GM12878 (cell line): ENCODE results near the gene PROSER3. TPM values are rescaled to one million over a fixed set of nuclear protein-coding genes. Genes with fewer than 3 reads are reported as not detected.

ENCODE experiments used
- ASH2L ChIP-seq: fragments of 300-600, 200-600 bp; sonication (generic); IDR thresholded peaks from 2 replicates; pipeline ENCODE4 v1.6.1; 2017; ENCODE audit warnings: low read depth, mild to moderate bottlenecking, borderline replicate concordance
- ATF7 ChIP-seq: fragments of 450-650 bp; IDR thresholded peaks from 2 replicates; pipeline ENCODE4 v1.6.1; 2016; ENCODE audit warnings: low read depth, mild to moderate bottlenecking
- ETV6 ChIP-seq, 2 experiments: fragments of 450-650 bp in 1 of 2; IDR thresholded peaks in 1 of 2; conservative IDR thresholded peaks in 1 of 2; 2 replicates each; pipeline ENCODE4 v1.6.1; 2014; ENCODE audit warnings: antibody characterized with exemption in 1 of 2, borderline replicate concordance in 1 of 2, low read depth in 1 of 2, mild to moderate bottlenecking in 1 of 2, moderate library complexity in 1 of 2
- FOXM1 ChIP-seq: IDR thresholded peaks from 2 replicates; pipeline ENCODE4 v1.6.1; 2012; ENCODE audit warnings: low read depth, mild to moderate bottlenecking, inconsistent platforms, low read length, moderate library complexity
- NFYB ChIP-seq: IDR thresholded peaks from 2 replicates; pipeline ENCODE4 v1.6.1; 2011; ENCODE audit warnings: low read depth, mild to moderate bottlenecking, low read length, improper control_type of control experiment, moderate library complexity; ENCODE audit not compliant: insufficient read depth
- NKRF ChIP-seq: fragments of 450-650 bp; conservative IDR thresholded peaks from 2 replicates; pipeline ENCODE4 v1.6.1; 2017; ENCODE audit warnings: mild to moderate bottlenecking, moderate library complexity
- PKNOX1 ChIP-seq: fragments of 450-650 bp; IDR thresholded peaks from 2 replicates; pipeline ENCODE4 v1.6.1; 2016; ENCODE audit warnings: mild to moderate bottlenecking
- SP1 ChIP-seq: IDR thresholded peaks from one replicate; pipeline ENCODE4 v1.6.1; 2011; ENCODE audit warnings: low read depth, low read length
- SREBF1 ChIP-seq: IDR thresholded peaks from 2 replicates; pipeline ENCODE4 v1.6.1; 2012; ENCODE audit warnings: mild to moderate bottlenecking, low read length
- ZNF207 ChIP-seq: fragments of 450-650 bp; IDR thresholded peaks from 2 replicates; pipeline ENCODE4 v1.6.1; 2014; ENCODE audit warnings: antibody characterized with exemption, mild to moderate bottlenecking, borderline replicate concordance
- polyA plus RNA-seq, 11 experiments: library from polyadenylated mRNA; depleted of rRNA in 4 of 11; unstranded in 6 of 11; stranded (reverse) in 5 of 11; fragments of >200 nt; fragmentation: Nextera tagmentation in 4 of 11; fragmentation: Illumina TruSeq in 1 of 11; extraction: Ambion mirVana in 4 of 11; extraction: Trizol in 1 of 11; gene quantifications; 1 replicate in 1 of 11; 2 replicates in 10 of 11; pipeline versions ENCODE4 v1.2.1 to v1.2.3, GENCODE V29; 2011 to 2016; ENCODE audit warnings: inconsistent platforms in 2 of 11, missing spikeins in 2 of 11, low read depth in 1 of 11
- total RNA-seq, 4 experiments: library from RNA; depleted of rRNA in 3 of 4; stranded (reverse); fragments of >200 nt in 3 of 4; fragmentation: Illumina TruSeq in 1 of 4; extraction: Trizol in 1 of 4; gene quantifications; 2 replicates each; pipeline versions ENCODE4 v1.2.1 to v1.2.3, GENCODE V29; 2013 to 2021
- TF ChIP-seq, protein P1 (sequence below): IDR thresholded peaks from 2 replicates; pipeline ENCODE4 v1.6.1; 2012; ENCODE audit warnings: mild to moderate bottlenecking, low read depth, low read length
- TF ChIP-seq, protein P2 (sequence below): fragments of 450-650 bp; IDR thresholded peaks from 2 replicates; pipeline ENCODE4 v1.6.1; 2017; ENCODE audit warnings: antibody characterized with exemption, mild to moderate bottlenecking, moderate library complexity
- TF ChIP-seq, protein P3 (sequence below): fragments of 450-650 bp; IDR thresholded peaks from 2 replicates; pipeline ENCODE4 v1.6.1; 2016; ENCODE audit warnings: mild to moderate bottlenecking, moderate library complexity, borderline replicate concordance

PROSER3 gene
- total and polyA plus RNA-seq, 10 of the 15 experiments (the other 5 are each of a cell fraction or from before 2014, with no cell fraction given), result 0.85 to 25.1 (median 9.6) TPM

- TF ChIP-seq SREBF1, result peak; percentile 74
- TF ChIP-seq NFYB, result peak; percentile 99
- TF ChIP-seq ZNF207, result peak; percentile 95; the same call in 1 of the 2 replicates
- peak; percentile 100 for TF ChIP-seq SP1
- TF ChIP-seq ATF7, result peak; percentile 46
- no peak; the same call in 1 of the 2 replicates for TF ChIP-seq ASH2L
- TF ChIP-seq NKRF, result peak; percentile 95
- TF ChIP-seq ETV6 (conservative IDR thresholded peaks at IDR 0.05 in 1 of 2, IDR thresholded peaks at IDR 0.05 in 1 of 2; ENCODE audit: borderline replicate concordance in 1 of 2, low read depth in 1 of 2), result no peak
- peak; percentile 99 for TF ChIP-seq PKNOX1
- TF ChIP-seq FOXM1, result no peak; the same call in 1 of the 2 replicates
- TF ChIP-seq, protein P1, sequence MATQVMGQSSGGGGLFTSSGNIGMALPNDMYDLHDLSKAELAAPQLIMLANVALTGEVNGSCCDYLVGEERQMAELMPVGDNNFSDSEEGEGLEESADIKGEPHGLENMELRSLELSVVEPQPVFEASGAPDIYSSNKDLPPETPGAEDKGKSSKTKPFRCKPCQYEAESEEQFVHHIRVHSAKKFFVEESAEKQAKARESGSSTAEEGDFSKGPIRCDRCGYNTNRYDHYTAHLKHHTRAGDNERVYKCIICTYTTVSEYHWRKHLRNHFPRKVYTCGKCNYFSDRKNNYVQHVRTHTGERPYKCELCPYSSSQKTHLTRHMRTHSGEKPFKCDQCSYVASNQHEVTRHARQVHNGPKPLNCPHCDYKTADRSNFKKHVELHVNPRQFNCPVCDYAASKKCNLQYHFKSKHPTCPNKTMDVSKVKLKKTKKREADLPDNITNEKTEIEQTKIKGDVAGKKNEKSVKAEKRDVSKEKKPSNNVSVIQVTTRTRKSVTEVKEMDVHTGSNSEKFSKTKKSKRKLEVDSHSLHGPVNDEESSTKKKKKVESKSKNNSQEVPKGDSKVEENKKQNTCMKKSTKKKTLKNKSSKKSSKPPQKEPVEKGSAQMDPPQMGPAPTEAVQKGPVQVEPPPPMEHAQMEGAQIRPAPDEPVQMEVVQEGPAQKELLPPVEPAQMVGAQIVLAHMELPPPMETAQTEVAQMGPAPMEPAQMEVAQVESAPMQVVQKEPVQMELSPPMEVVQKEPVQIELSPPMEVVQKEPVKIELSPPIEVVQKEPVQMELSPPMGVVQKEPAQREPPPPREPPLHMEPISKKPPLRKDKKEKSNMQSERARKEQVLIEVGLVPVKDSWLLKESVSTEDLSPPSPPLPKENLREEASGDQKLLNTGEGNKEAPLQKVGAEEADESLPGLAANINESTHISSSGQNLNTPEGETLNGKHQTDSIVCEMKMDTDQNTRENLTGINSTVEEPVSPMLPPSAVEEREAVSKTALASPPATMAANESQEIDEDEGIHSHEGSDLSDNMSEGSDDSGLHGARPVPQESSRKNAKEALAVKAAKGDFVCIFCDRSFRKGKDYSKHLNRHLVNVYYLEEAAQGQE, result no peak
- TF ChIP-seq, protein P2, sequence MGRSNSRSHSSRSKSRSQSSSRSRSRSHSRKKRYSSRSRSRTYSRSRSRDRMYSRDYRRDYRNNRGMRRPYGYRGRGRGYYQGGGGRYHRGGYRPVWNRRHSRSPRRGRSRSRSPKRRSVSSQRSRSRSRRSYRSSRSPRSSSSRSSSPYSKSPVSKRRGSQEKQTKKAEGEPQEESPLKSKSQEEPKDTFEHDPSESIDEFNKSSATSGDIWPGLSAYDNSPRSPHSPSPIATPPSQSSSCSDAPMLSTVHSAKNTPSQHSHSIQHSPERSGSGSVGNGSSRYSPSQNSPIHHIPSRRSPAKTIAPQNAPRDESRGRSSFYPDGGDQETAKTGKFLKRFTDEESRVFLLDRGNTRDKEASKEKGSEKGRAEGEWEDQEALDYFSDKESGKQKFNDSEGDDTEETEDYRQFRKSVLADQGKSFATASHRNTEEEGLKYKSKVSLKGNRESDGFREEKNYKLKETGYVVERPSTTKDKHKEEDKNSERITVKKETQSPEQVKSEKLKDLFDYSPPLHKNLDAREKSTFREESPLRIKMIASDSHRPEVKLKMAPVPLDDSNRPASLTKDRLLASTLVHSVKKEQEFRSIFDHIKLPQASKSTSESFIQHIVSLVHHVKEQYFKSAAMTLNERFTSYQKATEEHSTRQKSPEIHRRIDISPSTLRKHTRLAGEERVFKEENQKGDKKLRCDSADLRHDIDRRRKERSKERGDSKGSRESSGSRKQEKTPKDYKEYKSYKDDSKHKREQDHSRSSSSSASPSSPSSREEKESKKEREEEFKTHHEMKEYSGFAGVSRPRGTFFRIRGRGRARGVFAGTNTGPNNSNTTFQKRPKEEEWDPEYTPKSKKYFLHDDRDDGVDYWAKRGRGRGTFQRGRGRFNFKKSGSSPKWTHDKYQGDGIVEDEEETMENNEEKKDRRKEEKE, result no peak
- TF ChIP-seq, protein P3, sequence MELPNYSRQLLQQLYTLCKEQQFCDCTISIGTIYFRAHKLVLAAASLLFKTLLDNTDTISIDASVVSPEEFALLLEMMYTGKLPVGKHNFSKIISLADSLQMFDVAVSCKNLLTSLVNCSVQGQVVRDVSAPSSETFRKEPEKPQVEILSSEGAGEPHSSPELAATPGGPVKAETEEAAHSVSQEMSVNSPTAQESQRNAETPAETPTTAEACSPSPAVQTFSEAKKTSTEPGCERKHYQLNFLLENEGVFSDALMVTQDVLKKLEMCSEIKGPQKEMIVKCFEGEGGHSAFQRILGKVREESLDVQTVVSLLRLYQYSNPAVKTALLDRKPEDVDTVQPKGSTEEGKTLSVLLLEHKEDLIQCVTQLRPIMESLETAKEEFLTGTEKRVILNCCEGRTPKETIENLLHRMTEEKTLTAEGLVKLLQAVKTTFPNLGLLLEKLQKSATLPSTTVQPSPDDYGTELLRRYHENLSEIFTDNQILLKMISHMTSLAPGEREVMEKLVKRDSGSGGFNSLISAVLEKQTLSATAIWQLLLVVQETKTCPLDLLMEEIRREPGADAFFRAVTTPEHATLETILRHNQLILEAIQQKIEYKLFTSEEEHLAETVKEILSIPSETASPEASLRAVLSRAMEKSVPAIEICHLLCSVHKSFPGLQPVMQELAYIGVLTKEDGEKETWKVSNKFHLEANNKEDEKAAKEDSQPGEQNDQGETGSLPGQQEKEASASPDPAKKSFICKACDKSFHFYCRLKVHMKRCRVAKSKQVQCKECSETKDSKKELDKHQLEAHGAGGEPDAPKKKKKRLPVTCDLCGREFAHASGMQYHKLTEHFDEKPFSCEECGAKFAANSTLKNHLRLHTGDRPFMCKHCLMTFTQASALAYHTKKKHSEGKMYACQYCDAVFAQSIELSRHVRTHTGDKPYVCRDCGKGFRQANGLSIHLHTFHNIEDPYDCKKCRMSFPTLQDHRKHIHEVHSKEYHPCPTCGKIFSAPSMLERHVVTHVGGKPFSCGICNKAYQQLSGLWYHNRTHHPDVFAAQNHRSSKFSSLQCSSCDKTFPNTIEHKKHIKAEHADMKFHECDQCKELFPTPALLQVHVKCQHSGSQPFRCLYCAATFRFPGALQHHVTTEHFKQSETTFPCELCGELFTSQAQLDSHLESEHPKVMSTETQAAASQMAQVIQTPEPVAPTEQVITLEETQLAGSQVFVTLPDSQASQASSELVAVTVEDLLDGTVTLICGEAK, result peak; percentile 83
These were observed at the start of gene PROSER3 (continued) for GRCh38 chr19:35757749-35758608.
